Left ventricle myocardium inferior (tissue), 1 donor: ENCODE data around the gene MUC12. TPM values are rescaled to one million over a fixed set of nuclear protein-coding genes. Genes with fewer than 3 reads are reported as not detected.

Experiments
- DNase-seq: peaks from one replicate; pipeline ENCODE4 v3.0.0-alpha.2; 2020
- H3K27ac ChIP-seq: fragments of 200-600 bp; replicated peaks from 2 replicates; pipeline ENCODE4 v1.8.0; 2021
- H3K27me3 ChIP-seq: fragments of 200-600 bp; 2 replicates; pipeline ENCODE4 v1.8.0; 2021; ENCODE audit warnings: low read depth
- H3K36me3 ChIP-seq: fragments of 200-600 bp; 2 replicates; pipeline ENCODE4 v1.8.0; 2021
- H3K4me1 ChIP-seq: fragments of 200-600 bp; 2 replicates; pipeline ENCODE4 v1.8.0; 2021
- H3K4me3 ChIP-seq: fragments of 200-600 bp; 2 replicates; pipeline ENCODE4 v1.8.0; 2021; ENCODE audit warnings: mild to moderate bottlenecking, moderate library complexity
- H3K9me3 ChIP-seq: fragments of 200-600 bp; replicated peaks from 2 replicates; pipeline ENCODE4 v1.8.0; 2021
- CTCF ChIP-seq: fragments of 200-600 bp; IDR thresholded peaks from 2 replicates; pipeline ENCODE4 v1.8.0; 2021; ENCODE audit warnings: antibody characterized with exemption, mild to moderate bottlenecking, borderline replicate concordance
- intact Hi-C: fragments of 100-400 bp; cut with micrococcal nuclease; formaldehyde crosslinking; loops from one replicate; pipeline ENCODE4 v1.11.0; 2022
- total RNA-seq: library from RNA; stranded (reverse); fragmentation: NEBNext Ultra II Directional; extraction: Animal tissue kit (Norgen Biotek cat#: 25700); gene quantifications from one replicate; pipeline ENCODE4 v1.2.1, GENCODE V29; 2021
- donor health status: DM: no; HTN: yes; CAD: no; lungs with severe emphysema.

Gene MUC12
- total RNA-seq, 1 donor from 2014 or later: 0.30 TPM

DNA sequence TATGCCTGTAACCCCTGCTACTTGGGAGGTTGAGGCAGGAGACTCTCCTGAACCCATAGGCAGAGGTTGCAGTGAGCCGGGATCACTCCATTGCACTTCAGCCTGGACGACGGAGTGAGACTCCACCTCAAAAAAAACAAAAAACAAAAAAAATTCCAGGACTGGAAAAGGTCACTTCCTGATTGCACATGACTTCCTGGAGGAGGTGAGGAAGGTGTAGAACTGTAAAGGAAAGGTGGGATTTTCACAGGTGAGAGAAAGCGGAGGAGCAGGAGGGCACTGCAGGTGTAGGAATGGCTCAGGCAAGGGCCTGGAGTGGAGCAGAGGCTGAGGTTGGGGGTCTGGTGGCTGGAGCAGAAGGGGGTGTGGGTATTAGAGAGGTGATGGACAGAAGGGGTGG lies 23.3 kb upstream of the MUC12 start:
- intact Hi-C loops: no loop called here
- Histone ChIP-seq H3K4me3 (no peak overlapping the region), H3K36me3 (no peaks in the 10 kb centered on the region), H3K27ac (no peak overlapping the region), H3K9me3 (peaks cover 7% of the 10 kb centered on the region), H3K4me1 (no peaks in the 10 kb centered on the region), H3K27me3 (peaks cover 79% of the 10 kb centered on the region)
- TF ChIP-seq CTCF: no peak
- DNase-seq: no peak

GRCh38 chr7:100946766-100947365 lies 22.5 kb upstream of the MUC12 start:
- intact Hi-C loops: no loop called here

GRCh38 chr7:100947792-100948191 lies 21.6 kb upstream of the MUC12 start:
- peak overlapping the region; percentile 30 for H3K27ac ChIP-seq
- no peak for TF ChIP-seq CTCF
- no peak for DNase-seq
- H3K4me3 ChIP-seq: no peak overlapping the region
- peaks cover 6% of the 10 kb centered on the region for H3K9me3 ChIP-seq
- no peaks in the 10 kb centered on the region for H3K36me3 ChIP-seq
- H3K27me3 ChIP-seq: peaks cover 93% of the 10 kb centered on the region
- no peaks in the 10 kb centered on the region for H3K4me1 ChIP-seq
- intact Hi-C loops: no loop called here

More at GRCh38 chr7:100946766-100947365, 22.5 kb upstream of the MUC12 start:
- Histone ChIP-seq H3K36me3 (no peaks in the 10 kb centered on the region), H3K27me3 (peaks cover 84% of the 10 kb centered on the region), H3K27ac (peak overlapping the region; percentile 30), H3K4me3 (no peak overlapping the region), H3K9me3 (peaks cover 6% of the 10 kb centered on the region), H3K4me1 (no peaks in the 10 kb centered on the region)
- no peak for TF ChIP-seq CTCF
- no peak for DNase-seq

GRCh38 chr7:100949227-100949932 lies 20.0 kb upstream of the MUC12 start, which contains the start of gene MUC3A:
Gene MUC3A, plus strand, starts transcription at chr7:100949534. Its CDS starts 91 bp downstream, at chr7:100949625.
- intact Hi-C loops: no loop called here
- peaks cover under 1% of the 10 kb centered on the region for H3K9me3 ChIP-seq
- H3K27ac ChIP-seq: peak within 1 kb of the TSS; percentile 48
- no peaks in the 10 kb centered on the region for H3K4me1 ChIP-seq
- no peak for DNase-seq
- TF ChIP-seq CTCF: no peak
- peak within 1 kb of the TSS; percentile 51 for H3K4me3 ChIP-seq
- peaks cover 91% of the 10 kb centered on the region for H3K27me3 ChIP-seq
- no peaks in the 10 kb centered on the region for H3K36me3 ChIP-seq

DNA sequence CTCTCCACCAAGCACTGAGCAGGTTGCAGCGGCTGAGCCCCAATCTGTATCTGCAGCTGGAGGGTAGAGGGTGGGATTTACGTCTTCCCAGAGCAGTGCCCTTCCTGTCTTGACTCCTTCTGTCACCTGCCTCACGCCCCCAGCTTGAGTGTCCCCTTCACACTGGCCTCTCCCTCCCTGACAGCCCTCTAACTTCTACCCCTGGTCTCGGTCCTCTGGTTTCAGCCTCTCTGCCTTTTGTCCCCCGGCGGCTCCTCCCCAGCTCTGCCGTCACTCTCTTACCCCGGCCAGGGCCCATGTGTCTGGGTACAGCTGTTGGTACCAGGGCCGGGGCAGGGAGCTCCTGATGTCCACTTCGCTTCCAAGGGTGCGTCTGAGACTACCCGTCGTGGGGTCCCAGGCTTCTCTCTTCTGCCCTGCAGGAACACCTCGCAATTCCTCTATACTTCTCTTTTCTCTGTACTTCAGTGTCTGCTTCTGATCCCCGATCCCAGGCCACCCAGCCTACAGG lies 19.4 kb upstream of the MUC12 start:
- no peaks in the 10 kb centered on the region for H3K9me3 ChIP-seq
- no peaks in the 10 kb centered on the region for H3K36me3 ChIP-seq
- DNase-seq: no peak
- peak overlapping the region; percentile 43 for H3K27ac ChIP-seq
- no peaks in the 10 kb centered on the region for H3K4me1 ChIP-seq
- intact Hi-C loops: no loop called here
- peak overlapping the region; percentile 51 for H3K4me3 ChIP-seq
- peaks cover 85% of the 10 kb centered on the region for H3K27me3 ChIP-seq
- no peak for TF ChIP-seq CTCF
